GM19099 (cell line): ENCODE results near the gene MUC2.

Experiments used
- POLR2A ChIP-seq: IDR thresholded peaks from 3 replicates; pipeline ENCODE4 v1.6.1; 2011; ENCODE audit warnings: low read depth; ENCODE audit not compliant: insufficient read length; ENCODE audit errors: extremely low read depth

MUC2 gene

GRCh38 chr11:1042626-1043562, 31.8 kb upstream of the MUC2 start:
- TF ChIP-seq POLR2A = no peak

- no peak for TF ChIP-seq POLR2A
These were observed 31.0 kb upstream of the MUC2 start for GRCh38 chr11:1043563-1044096.

- TF ChIP-seq POLR2A = no peak
These were observed 30.5 kb upstream of the MUC2 start for GRCh38 chr11:1044160-1044559.

- TF ChIP-seq POLR2A = no peak
These were observed 27.0 kb upstream of the MUC2 start for GRCh38 chr11:1047595-1048156.

- no peak for TF ChIP-seq POLR2A
These were observed 26.2 kb upstream of the MUC2 start for GRCh38 chr11:1048375-1049070.

GRCh38 chr11:1049071-1049405, 25.6 kb upstream of the MUC2 start:
- no peak for TF ChIP-seq POLR2A

- no peak for TF ChIP-seq POLR2A
These were observed 25.2 kb upstream of the MUC2 start for GRCh38 chr11:1049431-1049891.

- TF ChIP-seq POLR2A = no peak
These were observed 24.6 kb upstream of the MUC2 start for GRCh38 chr11:1049911-1050580.

- TF ChIP-seq POLR2A = no peak
These were observed 23.9 kb upstream of the MUC2 start for GRCh38 chr11:1050581-1051355.

GRCh38 chr11:1051356-1052132, 23.1 kb upstream of the MUC2 start:
- no peak for TF ChIP-seq POLR2A

- no peak for TF ChIP-seq POLR2A
These were observed 22.3 kb upstream of the MUC2 start for GRCh38 chr11:1052133-1053011.

GRCh38 chr11:1053121-1053901, 21.4 kb upstream of the MUC2 start:
- no peak for TF ChIP-seq POLR2A
